ENCODE data around the gene LPCAT2. TPM values are rescaled to one million over a fixed set of nuclear protein-coding genes. Genes with fewer than 3 reads are reported as not detected.

LPCAT2 gene
- total RNA-seq, 6 donors from 2014 or later = 14.4 to 33.9 (median 26.9) TPM

GRCh38 chr16:55570159-55570558 is 61.3 kb downstream of the LPCAT2 start:
- no peaks in the 10 kb centered on the region for H3K27me3 ChIP-seq
- no peak overlapping the region for H3K27ac ChIP-seq
- peaks cover 7 to 20% (median 16%) of the 10 kb centered on the region in 4 donors for H3K4me1 ChIP-seq
- H3K4me3 ChIP-seq = no peak overlapping the region
- WGBS, 2 donors = 79 to 82% methylated on average over 5 of the region's 5 CpGs
- TF ChIP-seq EP300 (IDR thresholded peaks at IDR 0.05) (no peak), POLR2A (IDR thresholded peaks at IDR 0.05) (no peak), POLR2AphosphoS5 (IDR thresholded peaks at IDR 0.05) (no peak)
- TF ChIP-seq, protein P1, sequence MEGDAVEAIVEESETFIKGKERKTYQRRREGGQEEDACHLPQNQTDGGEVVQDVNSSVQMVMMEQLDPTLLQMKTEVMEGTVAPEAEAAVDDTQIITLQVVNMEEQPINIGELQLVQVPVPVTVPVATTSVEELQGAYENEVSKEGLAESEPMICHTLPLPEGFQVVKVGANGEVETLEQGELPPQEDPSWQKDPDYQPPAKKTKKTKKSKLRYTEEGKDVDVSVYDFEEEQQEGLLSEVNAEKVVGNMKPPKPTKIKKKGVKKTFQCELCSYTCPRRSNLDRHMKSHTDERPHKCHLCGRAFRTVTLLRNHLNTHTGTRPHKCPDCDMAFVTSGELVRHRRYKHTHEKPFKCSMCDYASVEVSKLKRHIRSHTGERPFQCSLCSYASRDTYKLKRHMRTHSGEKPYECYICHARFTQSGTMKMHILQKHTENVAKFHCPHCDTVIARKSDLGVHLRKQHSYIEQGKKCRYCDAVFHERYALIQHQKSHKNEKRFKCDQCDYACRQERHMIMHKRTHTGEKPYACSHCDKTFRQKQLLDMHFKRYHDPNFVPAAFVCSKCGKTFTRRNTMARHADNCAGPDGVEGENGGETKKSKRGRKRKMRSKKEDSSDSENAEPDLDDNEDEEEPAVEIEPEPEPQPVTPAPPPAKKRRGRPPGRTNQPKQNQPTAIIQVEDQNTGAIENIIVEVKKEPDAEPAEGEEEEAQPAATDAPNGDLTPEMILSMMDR (IDR thresholded peaks at IDR 0.05) = no peak
- no peak for ATAC-seq (ENCODE audit: low FRiP score in 2 of 2)
- no peaks in the 10 kb centered on the region for H3K36me3 ChIP-seq
- no peaks in the 10 kb centered on the region for H3K9me3 ChIP-seq
- DNase-seq = no peak

- H3K9me3 ChIP-seq = no peaks in the 10 kb centered on the region
- H3K27me3 ChIP-seq = no peaks in the 10 kb centered on the region
- WGBS, 2 donors = 46 to 54% methylated on average over 1 of the region's 1 CpG
- H3K4me1 ChIP-seq = peaks cover 7 to 20% (median 16%) of the 10 kb centered on the region in 4 donors
- H3K27ac ChIP-seq = no peak overlapping the region
- no peak overlapping the region for H3K4me3 ChIP-seq
- TF ChIP-seq, protein P1 (IDR thresholded peaks at IDR 0.05) = no peak
- TF ChIP-seq EP300 (IDR thresholded peaks at IDR 0.05) (no peak), POLR2A (IDR thresholded peaks at IDR 0.05) (no peak)
- no peak for ATAC-seq (ENCODE audit: low FRiP score in 2 of 2)
- H3K36me3 ChIP-seq = no peaks in the 10 kb centered on the region
- DNase-seq = no peak
These were observed 62.5 kb downstream of the LPCAT2 start for GRCh38 chr16:55571191-55571897.

DNA sequence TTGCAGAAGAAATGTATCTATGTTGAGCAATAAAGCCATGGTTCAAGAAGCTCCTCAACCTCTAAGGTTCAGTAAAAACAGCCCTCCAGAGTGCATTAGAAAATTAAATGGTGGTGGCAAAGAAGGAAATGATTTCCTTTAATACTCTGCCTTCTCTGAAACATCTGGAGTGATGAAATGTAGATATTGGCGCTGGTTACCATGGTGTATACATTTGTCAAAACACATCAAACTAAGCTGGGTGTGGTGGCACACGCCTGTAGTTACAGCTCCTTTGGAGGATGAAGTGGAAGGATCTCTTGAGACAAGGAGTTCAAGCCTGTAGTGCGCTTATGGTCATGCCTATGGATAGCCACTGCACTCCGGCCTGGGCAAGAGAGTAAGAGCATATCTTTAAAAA is 63.6 kb downstream of the LPCAT2 start:
- H3K4me3 ChIP-seq = no peak overlapping the region
- DNase-seq (no peak), ATAC-seq (ENCODE audit: low FRiP score in 2 of 2) (peak in 1 of 2 donors; percentile 27)
- no peaks in the 10 kb centered on the region for H3K27me3 ChIP-seq
- H3K9me3 ChIP-seq = no peaks in the 10 kb centered on the region
- no peak overlapping the region for H3K27ac ChIP-seq
- TF ChIP-seq POLR2AphosphoS5 (IDR thresholded peaks at IDR 0.05) (no peak), EP300 (IDR thresholded peaks at IDR 0.05) (no peak), POLR2A (IDR thresholded peaks at IDR 0.05) (no peak)
- TF ChIP-seq, protein P1 (IDR thresholded peaks at IDR 0.05) = no peak
- WGBS, 2 donors = 82 to 86% methylated on average over 4 of the region's 4 CpGs
- H3K4me1 ChIP-seq = peaks cover 4 to 10% (median 9%) of the 10 kb centered on the region in 4 donors
- no peaks in the 10 kb centered on the region for H3K36me3 ChIP-seq

DNA sequence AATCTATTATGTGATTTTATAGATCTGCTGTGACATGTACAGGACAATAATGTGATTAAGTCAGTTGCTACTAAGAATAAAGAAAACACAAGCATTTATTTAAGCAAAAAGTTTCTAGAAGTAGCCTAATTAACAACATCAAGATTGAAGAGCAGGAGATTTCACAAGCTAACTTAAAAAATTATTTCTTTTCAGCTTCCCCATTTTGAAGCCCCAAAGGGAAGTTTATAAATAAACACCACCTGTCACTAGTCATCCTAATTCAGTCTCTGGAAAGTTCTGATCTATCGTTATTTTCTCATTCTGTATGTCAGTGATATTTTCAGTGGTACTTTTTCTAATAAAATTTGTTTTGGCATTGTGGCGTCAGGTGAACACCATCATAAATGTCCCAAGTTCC is 65.9 kb downstream of the LPCAT2 start:
- no peaks in the 10 kb centered on the region for H3K4me1 ChIP-seq
- no peak for ATAC-seq (ENCODE audit: low FRiP score in 2 of 2)
- H3K27ac ChIP-seq = no peak overlapping the region
- TF ChIP-seq POLR2A (IDR thresholded peaks at IDR 0.05) (no peak), EP300 (IDR thresholded peaks at IDR 0.05) (no peak), POLR2AphosphoS5 (IDR thresholded peaks at IDR 0.05) (no peak)
- TF ChIP-seq, protein P1 (IDR thresholded peaks at IDR 0.05) = no peak
- 61 to 80% methylated on average over 2 of the region's 2 CpGs for WGBS, 2 donors
- H3K27me3 ChIP-seq = no peaks in the 10 kb centered on the region
- peaks cover 0 to 5% (median 0%) of the 10 kb centered on the region in 4 donors for H3K36me3 ChIP-seq
- no peak overlapping the region for H3K4me3 ChIP-seq
- DNase-seq = no peak
- no peaks in the 10 kb centered on the region for H3K9me3 ChIP-seq

DNA sequence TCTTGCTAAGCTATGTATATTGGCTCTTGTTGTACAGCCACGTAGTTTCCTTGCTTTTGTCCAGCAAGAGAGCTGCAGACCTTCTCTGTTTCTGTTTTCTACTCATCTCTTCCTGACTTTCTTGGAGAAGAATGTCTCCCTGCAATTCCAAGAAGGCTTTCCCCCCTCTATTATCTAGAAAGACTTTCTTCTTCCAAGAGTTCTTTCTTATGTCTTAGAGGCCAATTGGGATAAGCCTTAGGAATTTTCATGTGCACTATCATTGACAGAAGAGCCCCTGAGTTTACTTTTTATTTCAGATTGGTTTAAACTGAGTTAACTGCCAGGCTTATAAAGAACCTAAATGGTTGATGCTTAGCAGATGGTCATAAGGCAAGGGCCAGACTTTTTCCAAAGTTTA is 66.6 kb downstream of the LPCAT2 start:
- Histone ChIP-seq H3K27me3 (no peaks in the 10 kb centered on the region), H3K4me1 (no peaks in the 10 kb centered on the region), H3K36me3 (peaks cover 0 to 5% (median 0%) of the 10 kb centered on the region in 4 donors), H3K4me3 (no peak overlapping the region), H3K27ac (no peak overlapping the region), H3K9me3 (no peaks in the 10 kb centered on the region)
- ATAC-seq (ENCODE audit: low FRiP score in 2 of 2) = no peak
- DNase-seq = no peak
- WGBS, 2 donors = 79 to 86% methylated on average over 1 of the region's 1 CpG
- TF ChIP-seq, protein P1 (IDR thresholded peaks at IDR 0.05) = no peak
- TF ChIP-seq POLR2AphosphoS5 (IDR thresholded peaks at IDR 0.05) (no peak), POLR2A (IDR thresholded peaks at IDR 0.05) (no peak), EP300 (IDR thresholded peaks at IDR 0.05) (no peak)
